Upper lobe of left lung (tissue), 4 donors: ENCODE results near the gene GRID2IP.

Experiments
- CTCF ChIP-seq, 6 experiments: fragments of 450-650 bp in 4 of 6; fragments of 200-600 bp in 2 of 6; sonication (generic) in 2 of 6; IDR thresholded peaks; one replicate each; pipeline ENCODE4 v1.5.1; 2016 to 2019; ENCODE audit warnings: antibody characterized with exemption in 6 of 6
- POLR2A ChIP-seq, 4 donors: fragments of 450-650 bp; IDR thresholded peaks; one replicate each; pipeline ENCODE4 v1.5.1; 2016 to 2017; ENCODE audit warnings: antibody characterized with exemption in 4 of 4, mild to moderate bottlenecking in 2 of 4

- TF ChIP-seq POLR2A (IDR thresholded peaks at IDR 0.05): no peak
- TF ChIP-seq CTCF (IDR thresholded peaks at IDR 0.05): no peak
Observed at GRCh38 chr7:6487184-6487545, 64.1 kb downstream of the GRID2IP start.
